ENCODE data around the gene ZNF23.

DNA sequence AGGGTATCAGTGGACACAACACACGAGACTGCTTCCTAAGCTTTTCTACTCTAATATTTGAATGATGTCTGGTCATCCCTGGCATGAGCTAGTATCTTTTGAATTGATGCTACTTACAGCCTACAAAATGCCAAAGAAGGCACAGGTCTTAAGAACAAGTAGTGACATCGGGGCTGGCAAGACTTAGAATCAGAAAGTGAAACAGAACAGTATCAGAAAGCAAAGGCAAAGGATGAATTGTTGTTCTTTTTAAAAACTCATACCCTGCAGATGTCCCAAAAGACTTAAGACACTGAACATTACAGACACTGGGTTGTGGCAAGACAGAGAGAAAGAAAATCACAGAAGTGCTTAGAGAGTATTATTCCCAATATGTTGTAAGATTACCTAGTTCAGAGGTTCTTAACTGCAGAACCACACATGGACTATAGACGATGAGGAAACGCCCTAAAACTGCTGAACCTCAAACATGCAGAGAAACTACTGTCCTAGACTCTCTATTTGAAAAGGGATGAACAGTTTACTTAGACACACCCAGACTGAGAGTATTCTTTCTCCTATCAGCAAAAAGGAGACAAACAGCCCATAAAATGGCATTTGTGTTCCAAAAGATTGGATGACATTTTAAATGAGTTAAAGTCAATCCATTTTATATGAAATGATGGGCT, 14.5 kb upstream of the ZNF23 start:
- TF ChIP-seq RELA (CRISPR knock-in tag; IDR thresholded peaks at IDR 0.05; ENCODE audit: borderline replicate concordance) (no peak), CTCF (IDR thresholded peaks at IDR 0.05) (no peak)
